IPS-11a (cell line): ENCODE measurements around the gene CXCL17.
"Not testable (repeated sequence)": the region's sequence is repeated elsewhere in the genome, so short reads cannot be mapped to it uniquely, and the experiment has no call there.

Experiments
- H3K4me3 ChIP-seq: one replicate; pipeline ENCODE4 v1.5.1; 2013; ENCODE audit warnings: low read depth, low read length, control low read depth

CXCL17 gene, protein sequence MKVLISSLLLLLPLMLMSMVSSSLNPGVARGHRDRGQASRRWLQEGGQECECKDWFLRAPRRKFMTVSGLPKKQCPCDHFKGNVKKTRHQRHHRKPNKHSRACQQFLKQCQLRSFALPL

DNA sequence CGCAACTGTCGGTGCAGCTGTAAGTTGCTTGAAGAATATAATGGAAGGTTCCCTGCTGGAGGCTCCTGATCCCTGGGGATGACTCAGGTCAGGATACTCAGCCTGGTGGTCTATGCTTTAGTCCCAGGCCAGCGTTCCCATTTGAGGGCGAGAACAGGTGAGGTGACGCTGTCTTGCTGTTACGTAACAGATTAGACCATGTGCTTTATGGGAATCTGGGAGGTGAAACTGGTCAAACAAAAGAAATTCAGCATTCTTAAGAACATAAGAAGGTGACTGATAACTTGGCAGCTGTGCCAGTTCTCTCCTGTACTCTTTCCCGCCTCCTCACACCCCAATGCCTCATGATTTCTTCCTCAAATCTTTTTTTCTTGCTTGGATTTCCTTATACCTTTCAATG, at the start of gene CXCL17:
Gene CXCL17, minus strand, starts transcription at position 114 of the 400 bp plus-strand sequence. CDS start 114 bp downstream, outside the sequence.
- no peak within 1 kb of the TSS for H3K4me3 ChIP-seq

DNA sequence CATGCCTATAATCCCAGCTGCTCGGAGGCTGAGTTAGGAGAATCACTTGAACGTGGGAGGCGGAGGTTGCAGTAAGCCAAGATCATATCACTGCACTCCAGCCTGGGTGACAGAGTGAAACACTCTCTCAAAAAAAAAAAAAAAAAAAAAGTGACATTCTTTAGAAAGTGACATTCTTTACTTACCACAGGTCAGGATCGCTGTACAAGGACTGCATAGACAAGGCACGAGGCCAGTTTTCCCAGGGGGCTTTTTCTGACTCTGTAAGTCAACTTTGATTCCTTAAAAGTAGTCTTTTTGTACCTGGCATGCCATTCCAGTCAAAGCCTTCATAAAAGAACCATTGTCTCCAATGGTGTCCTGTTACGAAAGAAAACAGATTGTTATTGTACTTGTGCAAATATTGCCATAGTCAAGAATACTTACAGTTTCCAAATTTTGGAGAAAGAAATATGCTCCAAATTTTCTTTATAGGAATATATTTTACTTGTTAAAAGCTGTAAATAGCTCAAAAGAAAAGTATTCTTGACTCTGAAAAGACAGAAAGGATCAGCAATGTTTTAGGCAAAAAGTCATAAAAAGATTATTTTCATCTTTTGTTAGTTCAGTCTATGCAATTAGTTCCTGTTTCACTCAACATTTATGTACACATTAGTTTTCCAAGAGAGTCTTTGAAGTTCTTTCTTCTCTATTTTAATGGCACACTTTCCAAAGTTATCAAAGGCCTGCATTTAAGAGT, 46.2 kb upstream of the CXCL17 start:
- H3K4me3 ChIP-seq, result no peak overlapping the region

DNA sequence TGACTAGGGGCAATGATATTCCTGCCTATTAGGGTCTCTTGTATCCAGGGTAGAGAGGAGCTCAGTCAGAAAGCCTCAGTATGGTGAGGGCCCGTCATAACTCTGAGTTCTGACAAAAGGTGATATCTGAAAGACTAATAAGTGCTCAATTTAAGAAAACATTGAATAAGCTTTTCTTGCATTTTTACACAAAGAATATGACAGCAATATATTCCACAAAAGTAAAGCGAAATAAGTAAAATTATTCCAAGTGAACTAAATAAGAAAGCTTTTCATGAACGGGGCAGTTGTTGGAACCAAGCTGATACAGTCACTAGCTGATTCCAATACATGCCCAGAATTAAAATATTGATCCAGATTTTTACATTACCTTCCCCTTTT, 45.0 kb upstream of the CXCL17 start:
- no peak overlapping the region for H3K4me3 ChIP-seq

DNA sequence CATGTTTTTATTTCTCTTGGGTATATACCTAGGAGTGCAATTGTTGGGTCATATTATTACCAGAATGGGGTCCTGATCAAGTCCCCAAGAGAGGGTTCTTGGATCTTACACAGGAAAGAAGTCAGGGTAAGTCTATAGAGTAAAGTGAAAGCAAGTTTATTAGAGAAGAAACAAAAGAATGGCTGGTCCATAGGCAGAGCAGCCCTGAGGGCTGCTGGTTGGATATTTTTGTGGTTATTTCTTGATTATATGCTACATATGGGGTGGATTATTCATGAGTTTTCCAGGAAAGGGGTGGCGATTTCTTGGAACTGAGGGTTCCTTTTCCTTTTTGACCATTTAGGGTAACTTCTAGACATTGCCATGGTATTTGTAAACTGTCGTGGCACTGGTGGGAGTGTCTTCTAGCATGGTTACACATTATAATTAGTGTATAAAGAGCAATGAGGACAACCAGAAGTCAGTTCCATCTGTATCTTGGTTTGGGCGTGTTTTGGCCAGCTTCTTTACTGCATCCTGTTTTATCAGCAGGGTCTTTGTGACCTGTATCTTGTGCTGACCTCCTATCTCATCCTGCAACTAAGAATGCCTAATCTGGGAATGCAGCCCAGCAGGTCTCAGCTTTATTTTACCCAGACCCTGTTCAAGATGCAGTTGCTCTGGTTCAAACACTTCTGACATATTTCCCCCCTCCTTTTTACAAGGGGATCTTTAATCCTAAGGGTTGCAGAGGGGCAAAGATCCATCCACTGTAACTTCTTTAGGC, 44.5 kb upstream of the CXCL17 start:
- H3K4me3 ChIP-seq, result no peak overlapping the region

DNA sequence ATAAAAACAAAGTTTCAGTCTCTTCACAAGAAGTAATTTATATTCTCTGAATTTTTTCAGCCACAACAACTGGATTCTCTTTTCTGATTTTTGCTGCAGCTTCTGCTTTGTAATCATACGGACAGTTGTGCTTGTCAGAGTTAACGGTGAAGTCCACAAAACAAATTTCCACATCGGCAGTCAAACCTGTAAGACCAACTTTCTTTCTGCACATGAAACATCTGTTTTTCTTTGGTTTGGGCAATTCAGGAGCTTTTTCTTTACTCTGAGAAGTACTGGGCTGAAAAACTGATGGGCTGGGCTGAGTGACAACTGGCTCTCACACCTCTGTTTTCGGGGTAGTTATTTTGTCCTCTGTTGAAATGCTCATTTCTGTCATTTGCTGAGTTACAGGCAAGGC, 42.3 kb upstream of the CXCL17 start:
- not testable (repeated sequence) for H3K4me3 ChIP-seq

DNA sequence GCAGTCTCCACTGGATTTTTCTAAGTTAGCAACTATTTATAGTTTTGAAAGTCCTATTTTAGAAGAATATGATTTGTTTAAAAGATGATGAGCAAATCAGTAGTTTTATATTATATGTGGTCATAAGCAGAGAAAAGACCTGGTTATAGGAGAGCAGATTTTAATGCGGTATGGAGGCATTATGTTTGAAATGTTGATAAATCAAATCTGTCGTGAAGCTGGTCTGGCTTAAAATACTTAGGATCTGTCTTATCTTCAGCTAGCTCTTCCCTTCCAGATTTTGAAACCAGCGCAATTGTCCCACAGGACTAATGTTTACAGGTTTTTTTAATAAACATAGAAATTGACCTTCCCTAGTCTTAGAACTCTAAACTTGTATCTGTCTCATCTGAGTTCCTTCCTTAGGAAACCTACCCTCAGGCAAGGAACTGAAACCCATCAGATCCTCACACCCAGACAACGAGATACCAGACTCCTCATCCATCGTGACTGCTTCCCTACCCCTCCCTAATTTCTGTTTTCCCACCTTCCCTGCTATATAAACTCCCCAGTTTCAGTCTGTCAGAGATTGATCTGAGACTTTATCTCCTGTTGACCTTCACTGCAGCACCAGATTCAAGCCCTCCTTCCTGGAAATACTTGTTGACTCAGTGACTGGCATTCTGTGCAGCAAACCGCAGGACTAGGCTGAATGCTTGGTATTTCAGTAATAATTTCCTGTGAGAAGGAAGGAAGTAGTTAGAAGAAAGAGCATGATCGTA, 37.8 kb upstream of the CXCL17 start:
- H3K4me3 ChIP-seq, result no peak overlapping the region

DNA sequence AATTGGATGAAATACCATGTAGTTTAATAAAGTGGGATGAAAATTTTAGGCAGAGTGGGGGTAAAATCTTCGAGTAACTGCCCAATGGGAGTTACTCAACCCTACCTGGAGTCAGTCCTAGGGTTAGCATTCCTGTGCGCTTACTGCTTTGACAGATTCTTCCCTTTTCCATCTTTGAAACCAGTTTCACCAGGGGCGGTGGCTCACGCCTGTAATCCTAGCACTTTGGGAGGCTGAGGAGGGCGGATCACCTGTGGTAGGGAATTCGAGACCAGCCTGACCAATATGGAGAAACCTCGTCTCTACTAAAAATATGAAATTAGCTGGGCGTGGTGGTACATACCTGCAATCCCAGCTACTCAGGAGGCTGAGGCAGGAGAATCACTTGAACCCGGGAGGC, 37.0 kb upstream of the CXCL17 start:
- no peak overlapping the region for H3K4me3 ChIP-seq

DNA sequence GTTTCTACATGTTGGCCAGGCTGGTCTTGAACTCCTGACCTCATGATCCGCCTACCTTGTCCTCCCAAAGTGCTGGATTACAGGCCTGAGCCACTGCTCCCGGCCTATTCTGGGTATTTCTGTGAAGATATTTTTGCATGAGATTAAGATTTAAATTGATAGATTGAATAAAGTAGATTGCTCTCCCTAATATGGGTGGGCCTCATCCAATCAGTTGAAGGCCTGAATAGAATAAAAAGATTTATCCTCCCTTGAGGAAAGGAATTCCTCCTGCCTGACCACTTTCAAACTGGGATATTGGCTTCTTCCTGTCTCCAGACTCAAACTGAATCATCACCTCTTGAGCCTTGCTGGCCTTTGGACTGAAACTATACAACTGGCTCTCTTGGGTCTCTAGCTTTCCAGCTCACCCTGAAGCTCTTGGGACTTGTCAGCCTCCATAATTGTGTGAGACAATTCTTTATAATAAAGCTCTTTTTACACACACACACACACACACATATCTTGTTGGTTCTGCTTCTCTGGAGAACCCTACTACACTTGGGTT, 36.1 kb upstream of the CXCL17 start:
- H3K4me3 ChIP-seq, result no peak overlapping the region

DNA sequence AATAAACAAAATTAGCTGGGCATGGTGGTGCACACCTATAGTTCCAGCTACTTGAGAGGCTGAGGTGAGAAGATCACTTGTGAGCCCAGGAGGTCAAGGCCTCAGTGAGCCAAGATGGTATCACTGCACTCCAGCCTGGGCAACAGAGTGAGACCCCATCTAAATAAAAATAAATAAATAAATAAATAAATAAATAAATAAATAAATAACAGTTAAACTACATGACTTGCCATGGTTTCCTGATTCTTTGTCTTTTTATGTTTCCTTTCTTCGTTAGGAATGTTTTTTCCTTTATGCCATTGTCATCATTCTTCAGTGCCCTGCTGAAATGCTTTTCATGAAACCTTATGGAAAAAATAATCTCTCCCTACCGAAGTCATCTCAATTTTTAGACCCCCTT, 35.2 kb upstream of the CXCL17 start:
- no peak overlapping the region for H3K4me3 ChIP-seq

DNA sequence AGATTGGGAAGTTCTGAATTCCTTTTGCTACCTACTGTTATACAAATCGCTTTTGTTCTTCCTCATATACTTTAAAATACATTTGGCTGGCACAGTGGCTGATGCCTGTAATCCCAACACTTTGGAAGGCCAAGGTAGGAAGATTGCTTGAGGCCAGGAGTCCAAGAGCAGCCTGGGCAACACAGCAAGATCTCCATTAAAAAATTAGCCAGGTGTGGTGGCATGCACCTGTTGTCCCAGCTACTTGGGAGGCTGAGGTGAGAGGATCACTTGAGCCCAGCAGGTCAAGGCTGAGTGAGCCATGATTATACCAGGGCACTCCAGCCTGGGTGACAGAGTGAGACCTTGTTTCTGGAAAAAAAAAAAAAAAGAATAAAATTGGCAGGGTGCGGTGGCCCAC, 34.4 kb upstream of the CXCL17 start:
- H3K4me3 ChIP-seq, result no peak overlapping the region

DNA sequence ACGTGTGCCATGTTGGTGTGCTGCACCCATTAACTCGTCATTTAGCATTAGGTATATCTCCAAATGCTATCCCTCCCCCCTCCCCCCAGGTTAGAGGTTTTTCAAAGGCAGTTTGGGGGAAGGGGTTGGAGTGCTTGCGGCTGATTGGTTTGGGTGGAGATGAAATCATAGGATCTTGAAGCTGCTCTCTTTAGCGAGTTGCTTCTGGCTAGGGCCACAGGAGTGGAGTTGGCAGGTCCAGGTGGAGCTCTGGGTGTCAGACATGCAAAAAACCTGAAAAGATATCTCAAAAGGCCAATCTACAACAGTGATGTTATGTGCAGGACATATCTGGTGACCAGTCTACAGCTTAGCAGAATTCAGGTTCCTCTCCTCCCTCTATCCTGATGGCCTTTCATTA, 32.6 kb upstream of the CXCL17 start:
- H3K4me3 ChIP-seq, result no peak overlapping the region

DNA sequence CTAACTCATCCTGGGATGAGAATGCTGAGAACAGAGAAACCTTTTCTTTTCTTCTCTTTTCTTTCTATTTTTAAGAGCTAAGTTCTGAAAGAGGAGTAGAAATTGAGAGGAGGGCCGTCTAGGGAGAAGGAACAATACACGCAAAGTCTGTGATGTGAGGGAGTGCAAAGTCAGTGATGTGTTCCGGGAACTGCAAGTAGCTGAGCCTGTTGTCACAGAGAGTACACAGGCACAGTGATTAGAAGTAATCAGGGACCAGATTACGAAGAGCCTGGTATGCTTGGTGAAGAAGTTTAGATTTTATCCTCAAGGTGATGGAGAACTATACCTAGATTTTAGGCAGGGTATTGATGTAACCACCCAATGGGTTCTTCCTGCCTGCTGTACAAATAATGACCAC, 32.0 kb upstream of the CXCL17 start:
- no peak overlapping the region for H3K4me3 ChIP-seq

DNA sequence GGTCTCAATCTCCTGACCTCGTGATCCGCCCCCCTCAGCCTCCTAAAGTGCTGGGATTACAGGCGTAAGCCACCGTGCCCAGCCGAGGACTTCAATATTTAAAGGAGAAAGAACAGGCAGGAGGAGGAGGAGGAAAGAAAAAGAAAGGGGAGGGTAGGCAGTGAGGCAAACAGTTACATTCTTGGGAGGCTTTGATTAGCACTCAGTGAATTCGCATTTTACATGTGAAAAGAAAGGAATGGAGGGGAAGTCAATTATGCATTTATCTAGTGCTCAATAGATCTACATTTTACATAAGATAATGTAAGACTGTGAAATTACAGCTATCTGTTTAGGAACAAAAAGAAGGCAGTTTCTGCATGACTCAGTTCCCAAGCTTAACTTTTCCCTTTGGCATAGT, 30.9 kb upstream of the CXCL17 start:
- H3K4me3 ChIP-seq, result no peak overlapping the region

DNA sequence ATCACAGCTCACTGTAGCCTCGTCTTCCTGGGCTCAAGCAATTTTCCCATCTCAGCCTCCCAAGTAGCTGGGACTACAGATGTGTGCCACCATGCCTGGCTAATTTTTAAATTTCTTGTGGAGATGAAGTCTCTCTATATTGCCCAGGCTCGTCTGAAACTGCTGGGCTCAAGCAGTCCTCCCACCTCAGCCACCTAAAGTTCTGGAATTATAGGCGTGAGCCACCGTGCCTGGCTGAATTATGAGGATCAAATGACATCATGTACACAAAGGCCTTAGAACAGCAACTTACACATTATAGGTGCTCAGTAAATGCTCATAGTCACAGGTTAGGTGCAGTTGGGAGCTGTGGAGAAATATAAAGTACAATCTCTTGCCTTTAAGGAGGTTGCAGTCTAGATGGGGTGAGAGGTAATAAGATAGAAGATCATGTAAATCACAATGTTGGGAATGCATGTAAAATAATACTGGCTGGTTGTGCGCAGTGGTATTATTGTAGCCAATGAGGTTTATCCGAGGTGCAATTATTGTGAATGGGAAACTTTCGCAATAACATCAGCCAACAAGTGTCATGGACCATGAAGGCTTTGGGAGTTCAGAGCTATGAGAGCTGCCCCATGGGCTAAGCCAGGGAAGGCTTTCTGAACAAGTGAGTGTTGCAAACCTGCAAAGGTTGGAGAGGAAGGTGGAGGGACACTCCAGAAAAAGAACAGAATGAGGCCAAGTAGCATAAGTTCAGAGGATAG, 29.8 kb upstream of the CXCL17 start:
- H3K4me3 ChIP-seq, result no peak overlapping the region

DNA sequence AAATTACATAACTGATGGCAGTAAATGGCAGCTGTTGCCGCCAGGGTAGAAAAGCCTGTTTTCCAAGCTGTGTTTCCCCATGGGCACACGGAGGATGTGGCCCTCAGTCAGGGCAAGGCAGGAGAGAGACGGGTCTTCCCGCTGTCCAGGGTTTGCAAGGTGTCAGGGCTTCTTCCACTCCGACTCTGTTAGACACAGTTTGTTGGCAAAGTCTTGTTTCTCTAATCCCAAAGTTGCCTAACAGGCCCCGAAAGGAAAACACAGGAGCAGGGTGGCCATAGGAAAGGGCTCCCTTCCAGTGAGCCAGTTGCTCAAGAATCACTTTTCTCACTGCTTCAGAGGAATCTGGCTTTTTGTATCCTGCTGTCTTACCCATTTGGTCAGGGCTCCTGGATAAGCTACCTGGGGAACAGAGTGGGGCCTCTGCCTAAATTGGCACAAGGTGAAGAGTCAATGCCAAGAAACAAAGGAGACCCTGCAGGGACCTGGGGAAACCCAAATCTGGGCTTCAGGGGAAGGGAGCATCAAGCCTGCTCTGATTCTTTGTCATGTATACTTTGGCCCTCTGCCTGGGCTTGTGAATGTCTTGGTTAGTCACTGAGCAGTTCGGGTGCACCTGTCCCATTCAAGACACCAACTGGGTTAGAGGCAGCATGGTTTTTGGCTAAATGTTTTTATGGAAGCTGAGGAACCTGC, 29.0 kb upstream of the CXCL17 start:
- H3K4me3 ChIP-seq, result no peak overlapping the region

DNA sequence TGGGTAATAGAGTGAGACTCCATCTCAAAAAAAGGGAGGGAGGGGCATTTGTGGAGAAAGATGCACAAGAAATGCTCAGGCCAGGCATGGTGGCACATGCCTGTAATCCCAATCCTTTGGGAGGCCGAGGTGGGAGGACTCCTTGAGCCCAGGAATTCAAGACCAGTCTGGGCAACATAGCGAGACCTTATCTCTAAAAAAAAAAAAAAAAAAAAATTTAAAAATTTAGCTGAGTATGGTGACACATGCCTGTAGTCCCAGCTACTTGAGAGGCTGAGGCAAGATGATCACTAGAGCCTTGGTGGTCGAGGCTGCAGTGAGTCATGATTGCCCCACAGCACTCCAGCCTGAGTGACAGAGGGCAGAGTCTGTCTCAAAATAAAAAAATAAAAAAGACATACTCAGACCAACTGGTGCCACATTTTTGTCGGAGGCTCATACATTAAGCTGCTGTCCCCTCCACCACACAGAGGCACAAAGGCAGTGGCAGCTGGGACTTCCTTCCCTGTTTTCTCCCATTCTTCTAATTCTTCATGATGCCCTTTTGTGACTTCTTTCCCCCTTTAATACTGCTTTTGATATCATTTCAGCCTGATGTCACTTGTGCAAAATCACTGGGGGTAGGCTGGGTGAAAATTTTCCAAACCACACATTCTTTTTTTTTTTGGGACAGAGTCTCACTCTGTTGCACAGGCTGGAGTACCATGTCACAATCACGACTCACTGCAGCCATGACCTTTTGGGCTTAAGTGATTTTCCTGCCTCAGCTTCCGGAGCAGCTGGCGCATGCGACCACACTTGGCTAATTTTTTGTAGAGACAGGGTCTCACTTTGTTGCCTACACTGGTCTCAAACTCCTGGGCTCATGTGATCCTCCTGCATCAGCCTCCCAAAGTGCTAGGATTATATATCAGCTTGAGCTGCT, 26.8 kb upstream of the CXCL17 start:
- H3K4me3 ChIP-seq, result no peak overlapping the region

DNA sequence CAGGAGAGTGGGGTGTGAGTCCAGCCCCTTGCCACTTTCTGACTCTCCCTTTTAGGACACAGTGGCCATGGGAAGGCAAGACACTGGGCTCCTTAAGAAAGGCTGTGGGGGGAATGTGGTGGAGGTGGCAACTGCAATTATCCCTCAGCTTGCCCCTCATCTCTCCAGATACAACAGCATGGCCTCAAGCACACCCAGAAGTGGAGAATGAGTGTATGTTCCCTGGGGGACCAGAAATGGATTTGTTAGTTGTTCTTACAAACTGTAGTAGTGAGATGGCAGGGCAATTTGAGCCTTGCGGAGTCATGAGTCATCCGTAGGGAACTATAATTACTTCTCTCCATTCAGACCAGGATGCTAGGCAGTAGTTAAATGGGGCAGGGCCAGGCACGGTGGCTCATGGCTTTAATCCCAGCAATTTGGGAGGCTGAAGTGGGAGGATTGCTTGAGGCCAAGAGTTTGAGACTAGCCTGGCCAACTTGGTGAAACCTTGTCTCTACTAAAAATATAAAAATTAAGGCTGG, 25.6 kb upstream of the CXCL17 start:
- H3K4me3 ChIP-seq, result no peak overlapping the region

DNA sequence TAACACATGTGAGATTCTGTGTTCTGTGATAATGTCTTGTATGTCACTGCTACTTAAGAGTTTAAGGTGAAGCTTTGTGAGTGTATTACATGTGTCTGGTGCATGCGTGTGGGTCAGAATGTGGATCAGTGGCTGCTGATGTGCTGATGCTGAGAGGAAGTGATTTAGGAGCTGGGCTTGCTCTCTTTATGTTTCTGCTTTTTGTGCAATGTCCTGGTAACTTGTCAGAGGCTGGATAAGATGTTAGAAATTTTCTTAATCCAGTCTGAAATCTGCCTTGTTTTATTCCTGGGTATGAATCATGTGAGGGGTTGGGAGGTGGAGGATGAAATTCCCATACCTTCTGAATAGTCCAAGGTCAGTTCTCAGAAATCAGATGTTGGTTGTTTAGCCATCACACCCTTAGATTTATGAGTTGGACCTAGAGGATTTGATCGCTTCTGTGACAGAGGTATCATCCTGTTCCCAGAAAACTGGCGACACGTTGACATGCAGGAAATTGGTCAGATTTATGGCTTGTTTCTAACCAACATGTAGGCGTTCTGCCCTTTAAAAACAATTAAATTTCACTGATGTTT, 24.5 kb upstream of the CXCL17 start:
- no peak overlapping the region for H3K4me3 ChIP-seq
